Activated T-cell treated with anti-CD3 and anti-CD28 coated beads for 1 hour (primary cell): ENCODE results near the gene SDK1.

Source experiments
- DNase-seq: peaks from one replicate; pipeline ENCODE4 v3.0.0-alpha.2; 2020; ENCODE audit warnings: low read depth

SDK1 gene

DNA sequence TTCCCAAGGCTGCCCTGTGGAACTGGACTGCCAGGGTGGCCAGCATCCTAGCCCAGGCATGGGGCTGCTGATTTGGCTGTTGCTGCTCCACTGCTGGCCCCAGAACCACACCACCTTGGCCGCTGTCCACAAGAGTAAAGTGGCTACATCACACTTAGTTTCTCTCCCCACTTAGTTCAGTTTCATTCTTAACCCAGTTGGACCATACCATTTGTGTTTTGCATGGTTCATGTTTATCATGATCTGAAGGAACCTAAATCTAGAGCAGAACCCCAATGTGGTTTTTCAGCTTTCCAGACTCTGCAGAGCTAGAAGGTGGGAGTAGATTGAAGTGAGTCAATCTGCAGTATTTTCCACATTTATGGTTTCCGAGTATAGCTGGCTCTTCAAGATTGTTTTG is 32.8 kb downstream of the SDK1 start:
- no peak for DNase-seq

DNA sequence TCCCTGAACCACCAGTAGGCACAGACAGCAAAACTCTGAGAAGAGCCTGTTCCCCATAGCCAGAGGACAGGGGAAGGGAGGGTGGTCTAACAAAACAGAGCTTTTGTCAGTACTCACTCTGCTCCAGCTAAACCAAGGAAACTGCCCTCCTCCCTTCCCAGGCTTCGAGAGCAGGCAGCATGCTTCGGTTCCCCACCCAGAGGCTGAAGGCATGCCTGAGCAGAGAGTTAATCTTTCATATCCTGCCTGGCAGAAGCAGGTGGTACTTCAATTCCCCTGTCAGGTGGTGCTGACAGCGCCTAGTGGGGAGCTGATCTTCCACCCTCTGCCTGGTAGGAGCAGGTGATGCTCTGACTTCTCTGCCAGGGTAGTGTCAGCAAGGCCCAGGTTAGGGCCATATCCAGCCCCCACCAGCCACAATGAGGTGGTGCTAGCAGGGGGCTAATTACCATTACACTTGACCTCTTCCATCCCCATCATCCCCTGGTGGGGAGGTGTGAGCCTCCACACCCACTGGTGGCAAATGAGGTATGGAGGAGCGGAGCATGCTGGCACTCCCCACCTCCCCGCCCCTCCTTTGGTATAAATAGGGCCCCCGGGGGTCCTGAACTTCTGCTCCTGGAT is 35.1 kb downstream of the SDK1 start:
- DNase-seq = no peak

DNA sequence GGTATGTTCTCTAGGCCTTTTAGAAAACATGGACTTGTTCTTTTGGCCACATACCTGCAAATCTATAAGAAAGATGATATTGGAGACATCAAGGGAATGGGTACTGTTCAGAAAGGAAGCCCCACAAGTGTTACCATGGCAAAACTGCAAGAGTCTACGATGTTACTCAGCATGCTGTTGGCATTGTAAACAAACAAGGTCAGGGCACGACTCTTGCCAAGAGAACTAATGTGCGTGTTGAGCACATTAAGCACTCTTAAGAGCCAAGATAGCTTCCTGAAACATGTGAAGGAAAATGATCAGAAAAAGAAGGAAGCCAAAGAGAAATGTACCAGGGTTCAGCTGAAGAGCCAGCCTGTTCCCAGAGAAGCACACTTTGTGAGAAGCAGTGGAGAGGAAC is 37.1 kb downstream of the SDK1 start:
- no peak for DNase-seq

DNA sequence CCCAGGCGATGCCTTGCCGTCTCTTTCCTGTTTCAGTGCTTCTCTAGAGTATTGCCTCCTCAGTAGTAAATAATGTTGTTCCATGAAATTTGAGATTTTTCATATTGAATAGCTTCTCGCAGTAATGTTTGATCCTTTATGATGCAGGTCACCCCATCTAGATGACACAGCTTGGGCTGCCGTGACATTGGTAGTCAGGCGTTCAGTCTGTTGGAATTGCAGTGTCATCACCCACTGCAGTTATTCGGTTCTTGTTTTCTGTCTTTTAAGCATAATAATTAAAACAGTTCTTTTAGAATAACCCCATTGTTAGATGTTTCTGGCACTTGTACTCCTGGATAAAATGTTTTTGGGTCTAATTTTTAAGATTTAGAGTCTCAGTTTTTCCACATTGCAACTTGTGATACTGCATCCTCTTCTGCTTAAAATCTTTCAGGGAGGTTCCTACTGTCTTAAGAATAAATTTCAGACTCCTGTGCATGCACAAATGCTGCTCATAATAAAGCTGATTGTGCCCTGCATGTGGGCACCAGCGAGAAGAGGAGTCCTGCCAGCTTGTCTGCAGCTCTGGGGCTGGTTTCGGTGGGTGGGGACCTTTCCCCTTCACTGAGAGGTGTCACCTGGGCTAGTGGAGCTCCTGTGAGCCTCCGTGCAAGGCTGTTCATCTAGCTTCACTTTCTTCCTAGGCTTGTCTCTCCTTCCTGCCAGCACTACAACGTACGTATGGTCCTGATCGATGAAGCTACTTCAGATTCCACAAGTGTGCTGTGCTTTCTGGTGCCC is 44.8 kb downstream of the SDK1 start:
- DNase-seq = no peak

DNA sequence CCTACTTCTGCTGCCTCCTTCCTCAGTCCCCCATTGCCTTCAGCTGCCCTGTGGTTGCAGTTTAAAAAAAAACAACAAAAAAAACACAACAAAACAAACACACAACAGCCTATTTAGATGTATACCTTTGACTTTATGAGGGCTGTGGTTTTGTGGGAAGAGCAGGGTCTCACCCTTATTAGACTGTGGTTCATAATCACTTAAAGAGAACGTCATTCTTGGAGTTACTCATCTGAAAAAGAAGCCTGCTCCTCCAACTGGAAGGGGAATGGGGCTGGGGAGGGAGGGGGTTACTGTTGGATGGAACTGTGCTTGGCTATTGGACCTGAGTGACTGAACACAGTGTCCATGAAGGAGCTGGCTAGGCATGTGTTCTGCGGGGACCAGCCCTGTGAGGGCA is 48.1 kb downstream of the SDK1 start:
- DNase-seq = no peak

DNA sequence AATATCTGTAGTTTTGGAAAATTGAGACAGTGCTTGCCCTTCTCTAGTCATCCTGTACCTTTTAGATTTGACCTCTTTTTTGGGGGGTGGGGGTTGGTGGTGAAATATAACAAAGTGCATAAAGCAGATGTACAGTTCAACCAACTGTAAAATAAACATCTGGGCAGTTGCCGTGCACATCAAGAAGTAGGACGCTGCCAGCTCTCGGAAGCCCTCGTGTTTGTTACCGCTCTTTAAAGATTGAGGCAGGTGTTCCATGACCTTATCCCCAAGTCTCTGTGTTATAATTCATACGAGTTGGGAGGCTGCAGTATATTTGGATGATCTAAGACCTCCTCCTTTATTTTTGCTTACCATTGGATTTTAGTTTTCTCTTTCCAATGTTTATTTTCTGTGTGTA is 55.1 kb downstream of the SDK1 start:
- DNase-seq = no peak

DNA sequence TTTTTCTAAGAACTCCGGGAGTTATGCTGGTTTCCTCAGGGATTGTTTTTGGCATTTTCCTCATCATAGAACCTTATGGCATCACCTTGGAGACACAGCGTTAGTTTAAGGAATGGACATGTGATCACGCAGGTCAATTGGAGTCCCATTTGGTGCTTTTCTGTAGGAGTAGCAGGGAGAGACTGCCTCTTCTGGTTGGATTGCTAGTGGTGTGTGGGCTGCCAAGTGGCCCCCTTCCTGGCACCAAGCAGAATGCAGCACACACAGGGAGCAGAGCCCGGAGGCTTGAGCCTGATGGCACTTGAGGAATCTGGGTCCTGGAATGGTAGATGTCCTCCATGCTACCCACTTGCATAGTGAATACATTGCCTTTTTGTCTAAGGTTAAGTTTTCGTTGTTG is 57.9 kb downstream of the SDK1 start:
- DNase-seq = no peak

DNA sequence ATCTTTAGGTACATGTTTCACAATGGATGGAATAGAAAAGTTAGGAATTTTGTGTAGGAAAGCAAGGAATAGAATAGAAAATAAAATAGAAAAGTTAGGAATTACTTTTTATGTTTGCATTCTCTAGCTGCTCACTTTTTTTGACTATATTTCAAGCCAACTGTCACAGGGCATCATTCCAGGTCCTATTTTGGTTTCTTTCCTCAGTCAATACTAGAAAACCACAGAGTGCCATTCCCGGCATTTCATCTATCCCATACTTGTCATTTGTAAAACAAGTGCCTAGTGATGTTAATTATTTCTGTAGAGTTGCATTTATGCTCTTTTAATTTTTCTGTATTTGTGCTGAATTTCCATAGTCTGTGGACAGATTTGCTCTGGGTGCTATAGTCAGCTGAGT is 66.2 kb downstream of the SDK1 start:
- DNase-seq = no peak

DNA sequence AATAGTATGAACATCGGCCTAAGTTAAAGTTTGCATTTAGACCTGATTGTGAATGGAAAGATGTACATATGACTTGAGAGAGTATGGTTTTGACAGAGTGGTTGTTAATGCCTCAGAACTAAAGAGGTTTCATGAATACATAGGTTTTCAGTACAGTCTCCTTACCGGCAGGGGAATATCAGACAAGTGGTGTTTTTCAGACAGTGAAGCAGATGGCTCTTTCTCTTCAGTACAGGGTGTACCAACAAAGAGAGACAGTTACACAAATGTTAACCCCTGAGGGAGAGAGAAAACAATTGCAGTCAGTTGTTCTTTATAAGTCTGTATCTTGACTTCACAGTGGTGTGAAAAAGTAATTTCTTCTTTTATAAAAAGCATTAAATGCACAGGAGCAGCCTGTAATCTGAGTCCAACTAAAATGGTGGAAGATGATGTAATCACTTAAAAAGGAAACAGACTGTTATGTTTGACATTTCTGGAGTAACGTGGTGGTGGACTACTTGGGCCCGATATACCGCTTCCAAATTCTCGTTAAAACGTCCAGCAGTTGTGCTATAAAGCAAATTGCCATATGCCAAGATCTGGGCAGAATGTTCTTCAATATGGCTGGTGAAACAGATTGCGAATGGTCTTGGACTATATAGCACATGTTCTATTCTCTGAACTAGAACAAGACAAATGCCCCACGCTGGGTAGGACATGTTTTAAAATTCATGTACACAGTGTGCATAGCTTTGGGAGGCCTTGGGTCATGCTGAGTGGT is 69.2 kb downstream of the SDK1 start:
- no peak for DNase-seq

DNA sequence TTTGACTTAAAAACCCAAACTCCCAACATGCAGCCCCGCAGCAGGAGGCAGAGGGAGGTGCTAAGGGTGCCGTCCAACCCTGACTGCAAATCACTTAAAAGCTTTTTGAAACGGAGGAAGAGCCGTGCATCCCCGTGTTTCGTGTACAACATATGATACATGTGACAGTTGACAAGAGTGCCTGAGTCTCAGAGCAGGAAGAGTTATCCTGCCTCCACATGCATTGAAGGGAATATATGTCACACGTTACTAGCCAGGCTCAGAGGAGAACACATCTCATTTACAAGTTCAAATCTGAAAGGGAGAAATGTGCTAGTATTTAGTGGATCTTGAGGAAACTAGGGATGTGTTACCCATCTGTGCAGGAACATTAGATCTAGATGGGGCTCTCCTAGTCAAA is 69.9 kb downstream of the SDK1 start:
- DNase-seq = no peak

DNA sequence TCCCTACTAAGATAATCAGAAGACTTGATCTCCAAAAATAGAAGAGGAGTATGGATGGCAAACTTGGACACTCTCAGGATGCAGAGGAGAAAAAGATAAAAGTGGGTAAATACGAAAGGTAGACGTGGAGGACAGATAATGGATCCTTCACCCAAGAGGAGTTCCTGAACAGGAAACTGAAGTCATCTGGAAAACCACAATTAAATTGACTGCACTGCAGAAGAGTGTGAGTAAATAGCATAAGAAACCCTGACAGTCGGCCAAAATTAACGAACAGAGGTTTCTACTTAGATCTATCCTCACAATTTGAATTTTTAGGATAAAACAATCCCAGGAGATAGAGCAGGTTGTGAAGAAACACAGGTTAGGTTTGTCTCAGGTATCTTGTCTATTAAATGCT is 70.5 kb downstream of the SDK1 start:
- DNase-seq = no peak

DNA sequence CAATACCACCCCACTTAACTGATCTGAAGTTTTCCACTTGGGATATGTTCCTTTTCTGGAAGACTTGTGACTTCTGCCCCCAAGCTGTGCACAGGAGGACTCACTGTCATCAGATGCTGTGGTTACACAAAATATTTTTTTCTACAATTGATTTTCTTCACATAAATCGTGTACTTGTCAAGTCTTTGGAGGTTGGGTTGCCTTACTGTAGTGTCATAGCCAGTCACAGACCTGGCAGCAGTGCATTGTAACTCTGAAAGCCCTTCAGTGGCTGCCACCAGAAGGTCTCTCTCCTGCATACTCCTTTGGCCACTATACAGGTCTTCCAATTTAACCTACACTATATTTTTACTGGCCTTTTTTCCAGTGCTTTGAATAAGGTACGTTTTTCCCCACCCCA is 73.2 kb downstream of the SDK1 start:
- no peak for DNase-seq

DNA sequence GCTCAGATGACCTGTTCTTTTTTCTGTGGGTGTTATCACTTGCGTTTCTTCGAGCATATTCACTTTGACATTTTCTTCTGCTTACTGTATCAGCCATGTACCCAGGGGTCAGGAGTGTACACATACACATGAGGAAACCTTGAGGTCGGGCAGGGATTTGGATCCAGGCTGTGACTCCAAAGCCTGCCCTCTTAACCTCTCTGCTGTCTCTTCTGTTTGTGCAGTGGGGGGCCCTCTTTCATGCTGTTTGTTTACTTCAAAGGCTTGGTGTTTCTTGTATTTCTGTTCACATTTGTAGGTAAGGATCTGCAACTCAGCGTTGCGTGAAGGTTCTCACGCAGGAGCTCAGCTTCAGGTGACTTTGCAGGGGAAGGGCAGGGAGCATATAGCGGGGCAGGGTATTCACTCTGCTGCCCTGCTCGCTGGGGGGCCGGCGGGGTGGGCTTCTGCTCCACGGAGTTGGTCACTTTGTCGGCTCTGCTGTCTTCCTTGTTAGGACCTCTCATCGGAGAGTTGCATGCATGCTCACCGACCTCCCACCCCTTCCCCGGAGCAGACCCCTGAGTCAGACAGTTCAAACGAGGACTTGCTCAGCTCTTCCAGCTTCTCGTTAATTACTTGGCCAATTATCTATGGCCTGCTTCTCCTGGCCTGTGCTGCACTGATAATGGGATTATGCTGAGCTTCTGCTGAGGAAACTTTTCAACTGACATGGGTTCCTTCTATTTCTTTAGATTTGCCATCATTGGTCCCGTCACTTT is 77.5 kb downstream of the SDK1 start:
- DNase-seq = no peak

DNA sequence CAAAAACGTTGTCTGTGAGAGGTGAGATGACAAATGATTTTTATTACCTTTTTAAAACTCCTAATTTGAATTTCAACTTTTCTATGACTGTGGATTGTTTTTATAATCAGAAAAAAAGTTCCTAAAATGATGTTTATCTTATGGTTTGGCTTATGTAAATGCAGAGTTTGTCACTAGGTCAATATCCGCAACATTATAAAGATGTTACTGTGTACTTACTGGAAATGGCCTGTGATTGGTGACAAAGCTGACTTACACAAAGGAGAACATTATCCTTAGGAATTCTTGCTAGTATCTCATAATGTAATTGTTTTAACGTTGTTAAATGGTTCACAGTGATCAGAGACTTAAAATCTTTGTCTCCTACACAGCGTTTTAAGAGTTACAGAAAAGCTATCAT is 79.0 kb downstream of the SDK1 start:
- DNase-seq = no peak

DNA sequence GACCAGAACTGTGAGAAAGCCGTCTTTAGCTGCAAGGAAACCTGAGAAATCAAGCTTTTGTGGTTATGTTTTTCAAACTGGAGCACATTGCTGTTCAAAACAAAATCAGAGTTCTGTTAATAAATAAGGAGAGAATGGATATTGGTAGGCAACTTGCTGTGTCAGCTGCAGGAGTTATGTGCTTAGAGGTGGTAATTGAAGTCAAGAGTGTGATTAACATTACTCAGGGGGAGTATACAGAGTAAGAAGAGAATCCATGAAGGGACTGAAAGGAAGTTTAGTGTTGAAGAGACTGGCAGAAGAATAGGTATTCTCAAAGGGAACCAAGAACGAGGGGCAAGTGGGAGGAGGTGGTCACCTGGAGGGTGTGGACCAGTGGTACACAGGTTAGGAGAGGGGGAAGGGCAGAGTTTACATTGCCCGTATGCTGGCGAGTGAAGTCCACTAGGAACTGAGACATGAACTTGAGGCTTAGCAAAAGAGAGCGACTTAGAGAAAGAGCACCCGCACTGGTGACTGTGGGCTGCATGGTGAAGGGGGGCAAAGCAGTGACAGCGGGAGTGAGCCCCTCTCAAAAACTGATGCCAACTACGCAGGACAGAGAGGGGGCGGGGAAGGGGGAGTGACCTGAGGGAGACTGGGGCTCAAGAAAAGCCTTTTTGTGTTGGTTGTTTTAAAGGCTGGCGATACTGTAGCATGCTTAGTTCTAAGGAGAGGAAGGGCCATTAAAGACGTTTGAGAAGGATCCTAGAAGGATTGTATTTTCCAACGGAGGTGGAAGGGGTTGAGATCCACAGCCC is 80.0 kb downstream of the SDK1 start:
- DNase-seq = no peak

DNA sequence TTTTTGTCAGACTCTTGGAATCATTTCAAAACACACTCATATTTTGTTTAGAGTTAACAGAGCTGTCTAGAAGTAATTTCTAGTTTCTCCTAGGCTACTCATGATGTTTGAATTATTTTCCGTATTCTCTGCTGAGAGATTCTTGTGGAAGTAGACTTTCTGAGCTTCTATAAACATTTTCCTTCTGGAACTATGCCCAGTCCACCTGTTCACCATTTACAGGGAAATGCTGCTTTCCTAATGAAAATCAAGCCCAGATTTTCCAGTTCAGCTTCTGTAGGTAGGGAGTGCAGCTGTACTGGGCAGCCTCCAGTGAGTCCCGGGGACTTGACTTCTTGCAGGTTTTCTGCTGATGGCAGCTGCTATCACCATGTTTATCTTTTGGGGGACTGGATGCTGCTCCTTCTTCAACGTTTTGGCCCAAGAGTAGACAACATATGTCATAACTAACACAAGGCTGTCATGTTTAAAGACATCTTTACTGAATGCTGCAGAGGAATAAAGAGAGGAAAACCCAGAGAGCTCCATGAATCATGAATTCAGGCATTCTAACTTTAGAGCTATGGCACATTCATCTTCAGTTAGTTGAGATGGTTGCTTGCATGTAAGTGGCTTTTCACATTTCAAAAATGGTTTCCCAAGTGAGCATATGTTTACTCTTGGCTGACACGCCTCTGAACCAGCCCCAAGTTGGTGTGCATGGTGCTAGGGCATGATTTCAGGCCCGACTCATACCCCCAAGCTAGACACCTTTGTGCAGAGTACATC is 85.6 kb downstream of the SDK1 start:
- DNase-seq = no peak

DNA sequence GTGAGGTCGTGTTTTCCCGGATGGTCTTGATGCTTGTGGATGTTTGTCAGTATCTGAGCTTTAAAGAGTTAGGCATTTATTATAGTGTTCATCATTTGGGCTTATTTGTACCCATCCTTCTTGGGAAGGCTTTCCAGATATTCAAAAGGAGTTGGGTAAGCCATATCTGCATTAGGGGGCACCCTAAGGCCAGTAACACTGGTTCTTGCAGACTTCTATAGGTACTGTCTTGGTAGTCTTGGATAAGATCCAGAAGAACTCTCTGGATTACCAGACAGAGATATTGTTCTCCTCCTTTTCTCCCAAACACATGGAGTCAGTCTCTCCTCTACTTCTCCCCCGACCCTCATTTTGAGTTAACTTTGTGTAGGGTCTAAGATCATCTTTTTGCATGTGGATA is 92.8 kb downstream of the SDK1 start:
- no peak for DNase-seq

DNA sequence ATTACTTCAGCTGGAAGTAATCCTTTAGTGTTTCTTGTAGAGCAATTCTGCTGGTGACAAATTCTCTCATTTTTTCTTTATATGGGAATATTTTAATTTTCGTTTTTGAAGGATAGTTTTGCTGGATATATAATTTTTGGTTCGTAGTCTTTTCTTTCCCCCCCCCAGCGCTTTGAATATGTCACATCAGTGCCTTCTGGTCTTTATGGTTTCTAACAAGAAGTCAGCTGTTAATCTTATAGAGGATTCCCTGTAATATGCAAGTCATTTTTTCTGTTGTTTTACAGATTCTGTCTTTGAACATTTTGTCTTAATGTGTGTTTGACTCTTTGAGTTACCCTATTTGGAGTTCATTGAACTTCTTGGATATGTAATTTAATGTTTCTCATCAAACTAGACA is 96.3 kb downstream of the SDK1 start:
- no peak for DNase-seq

DNA sequence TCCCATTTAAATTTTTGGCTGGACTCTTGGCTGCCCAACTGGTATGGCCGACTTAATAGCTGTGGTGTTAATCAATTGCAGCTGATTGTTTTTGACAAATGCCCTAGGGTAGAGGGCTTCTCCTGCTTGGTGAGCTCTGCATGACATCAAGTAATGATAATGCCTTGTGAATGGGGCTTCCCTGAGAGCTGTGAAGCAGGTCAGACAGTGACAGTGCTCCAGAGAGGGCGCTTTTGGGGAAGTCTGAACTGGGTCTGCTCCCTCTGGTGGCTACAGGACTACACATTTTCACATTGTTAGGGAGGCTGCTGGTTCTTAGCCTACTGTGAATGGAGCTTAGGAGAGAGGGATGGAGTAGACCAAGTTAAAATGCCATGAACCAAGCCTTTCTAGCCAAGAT is 98.8 kb downstream of the SDK1 start:
- DNase-seq = no peak

DNA sequence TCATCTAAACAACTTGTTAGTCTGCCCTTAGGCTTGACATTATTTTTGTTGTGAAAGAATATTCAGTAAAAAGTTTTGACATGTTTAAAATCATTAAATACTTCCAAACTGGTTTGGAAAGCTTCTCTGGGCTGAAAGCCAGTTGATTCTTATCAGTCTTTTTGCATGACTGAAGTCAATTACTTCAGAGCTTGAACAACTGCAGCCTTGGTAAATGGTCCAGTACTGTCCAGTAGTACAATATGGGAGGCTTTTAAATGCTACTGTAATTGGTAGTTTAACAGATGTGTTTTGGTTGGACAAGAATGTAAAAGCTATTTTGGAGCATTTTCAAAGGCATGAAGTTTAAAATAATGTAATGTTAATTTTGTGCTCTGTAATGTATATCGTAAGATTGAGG is 103.4 kb downstream of the SDK1 start:
- DNase-seq = no peak
